Chondrocyte (in vitro differentiated cells): ENCODE measurements around the gene SERPINA4. TPM values are rescaled to one million over a fixed set of nuclear protein-coding genes. Genes with fewer than 3 reads are reported as not detected.
A peak's percentile ranks its signal among the peaks of the same experiment; 100 is the strongest.

Experiments used
- DNase-seq: peaks from one replicate; pipeline ENCODE4 v3.0.0; 2021; ENCODE audit warnings: mixed read lengths, low spot score
- H3K27ac Mint-ChIP-seq: one replicate; pipeline ENCODE4 v1.8.0; 2021; ENCODE audit warnings: mild to moderate bottlenecking, moderate library complexity, mixed read lengths; ENCODE audit not compliant: unreplicated experiment
- H3K27me3 Mint-ChIP-seq: 2 replicates; pipeline ENCODE4 v1.8.0; 2021; ENCODE audit warnings: low read depth, mixed read lengths
- H3K36me3 Mint-ChIP-seq: 2 replicates; pipeline ENCODE4 v1.8.0; 2021; ENCODE audit warnings: low read depth, mixed read lengths
- H3K4me1 Mint-ChIP-seq: 2 replicates; pipeline ENCODE4 v1.8.0; 2021; ENCODE audit warnings: low read depth, mild to moderate bottlenecking, mixed read lengths
- H3K4me3 Mint-ChIP-seq: one replicate; pipeline ENCODE4 v1.8.0; 2021; ENCODE audit warnings: mild to moderate bottlenecking, moderate library complexity, mixed read lengths; ENCODE audit not compliant: unreplicated experiment
- H3K9me3 Mint-ChIP-seq: 2 replicates; pipeline ENCODE4 v1.8.0; 2021; ENCODE audit warnings: low read depth, mixed read lengths
- total RNA-seq: library from RNA; stranded (reverse); gene quantifications from 3 replicates; pipeline ENCODE4 v1.2.1, GENCODE V29; 2021
- TF ChIP-seq, protein P1 (sequence below): fragments of 200-600 bp; sonication (generic); IDR thresholded peaks from 2 replicates; pipeline ENCODE4 v1.5.0; 2021; ENCODE audit warnings: antibody characterized with exemption, mild to moderate bottlenecking, moderate library complexity

The SERPINA4 gene
- total RNA-seq, 1 donor from 2014 or later, result not detected

DNA sequence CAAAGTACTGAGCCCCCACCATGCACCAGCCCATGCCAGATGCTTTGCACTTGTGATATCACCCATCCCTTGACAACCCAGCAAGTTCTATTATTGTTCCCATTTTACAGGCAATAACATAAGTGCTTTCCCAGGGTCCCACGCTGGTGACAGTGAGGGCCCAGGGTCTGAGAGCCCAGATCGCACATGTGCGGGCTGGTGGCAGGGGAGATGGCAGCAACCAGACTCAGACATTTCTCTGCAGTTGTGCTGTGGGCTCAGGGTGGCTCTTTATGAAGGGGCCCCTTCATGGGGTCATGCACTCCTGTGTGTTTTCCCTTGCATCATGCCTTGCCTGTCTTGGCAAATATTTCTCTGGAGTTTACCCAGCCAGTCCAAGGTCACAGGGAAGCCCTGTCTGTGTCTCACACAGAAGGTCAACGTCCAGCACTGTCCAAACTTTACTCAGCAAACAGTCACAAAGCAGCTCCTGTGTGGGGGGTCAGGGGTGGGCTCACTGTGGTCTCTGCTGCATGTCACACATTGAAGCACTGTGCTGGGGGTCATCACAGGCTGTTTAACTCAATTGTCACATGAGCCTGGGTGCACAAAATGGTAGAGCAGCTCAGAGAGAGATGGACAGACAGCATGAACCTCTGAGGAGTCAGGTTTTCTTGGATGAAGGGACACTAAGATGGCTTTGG is 32.6 kb downstream of the SERPINA4 start:
- peaks cover 6% of the 10 kb centered on the region for H3K4me1 Mint-ChIP-seq
- H3K4me3 Mint-ChIP-seq, result no peak overlapping the region
- no peak overlapping the region for H3K27ac Mint-ChIP-seq
- H3K27me3 Mint-ChIP-seq, result no peaks in the 10 kb centered on the region
- TF ChIP-seq, protein P1, sequence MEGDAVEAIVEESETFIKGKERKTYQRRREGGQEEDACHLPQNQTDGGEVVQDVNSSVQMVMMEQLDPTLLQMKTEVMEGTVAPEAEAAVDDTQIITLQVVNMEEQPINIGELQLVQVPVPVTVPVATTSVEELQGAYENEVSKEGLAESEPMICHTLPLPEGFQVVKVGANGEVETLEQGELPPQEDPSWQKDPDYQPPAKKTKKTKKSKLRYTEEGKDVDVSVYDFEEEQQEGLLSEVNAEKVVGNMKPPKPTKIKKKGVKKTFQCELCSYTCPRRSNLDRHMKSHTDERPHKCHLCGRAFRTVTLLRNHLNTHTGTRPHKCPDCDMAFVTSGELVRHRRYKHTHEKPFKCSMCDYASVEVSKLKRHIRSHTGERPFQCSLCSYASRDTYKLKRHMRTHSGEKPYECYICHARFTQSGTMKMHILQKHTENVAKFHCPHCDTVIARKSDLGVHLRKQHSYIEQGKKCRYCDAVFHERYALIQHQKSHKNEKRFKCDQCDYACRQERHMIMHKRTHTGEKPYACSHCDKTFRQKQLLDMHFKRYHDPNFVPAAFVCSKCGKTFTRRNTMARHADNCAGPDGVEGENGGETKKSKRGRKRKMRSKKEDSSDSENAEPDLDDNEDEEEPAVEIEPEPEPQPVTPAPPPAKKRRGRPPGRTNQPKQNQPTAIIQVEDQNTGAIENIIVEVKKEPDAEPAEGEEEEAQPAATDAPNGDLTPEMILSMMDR, result no peak
- peak; percentile 32 for DNase-seq
- H3K36me3 Mint-ChIP-seq, result no peaks in the 10 kb centered on the region
- peaks cover 3% of the 10 kb centered on the region for H3K9me3 Mint-ChIP-seq

DNA sequence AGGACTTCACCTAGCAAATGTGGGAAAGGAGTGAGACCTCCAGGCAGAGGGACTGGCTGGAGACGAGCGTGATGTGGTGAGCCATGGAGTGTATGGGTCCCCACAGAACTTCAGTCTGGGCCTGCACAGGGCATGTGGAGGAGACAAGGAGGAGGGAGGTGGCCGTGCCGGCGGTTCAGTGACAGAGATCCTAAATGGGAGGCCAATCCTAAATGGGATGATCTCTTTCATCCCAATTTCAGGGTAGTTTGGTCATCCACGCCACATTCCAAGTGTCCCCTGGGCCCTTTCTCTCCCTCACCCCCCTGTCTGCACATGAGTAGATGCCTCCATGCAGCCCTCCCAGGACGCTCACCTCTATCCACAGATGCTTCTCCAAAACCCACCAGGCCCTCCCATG is 33.2 kb downstream of the SERPINA4 start:
- Mint-ChIP-seq H3K27me3 (no peaks in the 10 kb centered on the region), H3K36me3 (no peaks in the 10 kb centered on the region), H3K27ac (no peak overlapping the region), H3K4me3 (no peak overlapping the region), H3K9me3 (peaks cover 3% of the 10 kb centered on the region), H3K4me1 (peaks cover 11% of the 10 kb centered on the region)
- TF ChIP-seq, protein P1, result no peak
- peak; percentile 39 for DNase-seq

DNA sequence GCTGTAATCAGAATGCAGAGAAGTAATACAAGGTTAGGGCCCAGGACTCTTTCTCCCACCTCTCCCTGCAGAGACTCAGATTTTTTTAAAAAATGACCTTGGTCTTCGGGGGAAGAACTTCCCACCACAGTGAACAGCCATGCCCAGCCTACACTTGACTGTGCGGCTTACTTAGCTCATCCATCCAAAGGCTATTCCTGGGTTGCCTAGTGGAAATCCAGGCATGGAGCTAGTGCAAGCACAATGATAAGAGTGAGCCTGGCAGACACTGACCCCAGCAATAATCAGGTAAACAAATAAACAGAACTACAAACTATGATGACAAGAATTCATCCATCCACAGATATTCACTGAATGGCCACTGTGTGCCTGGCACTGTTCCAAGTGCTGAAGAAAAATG is 34.7 kb downstream of the SERPINA4 start:
- no peak overlapping the region for H3K4me3 Mint-ChIP-seq
- DNase-seq, result no peak
- H3K9me3 Mint-ChIP-seq, result peaks cover 2% of the 10 kb centered on the region
- H3K27me3 Mint-ChIP-seq, result no peaks in the 10 kb centered on the region
- H3K36me3 Mint-ChIP-seq, result no peaks in the 10 kb centered on the region
- TF ChIP-seq, protein P1, result no peak
- peaks cover 26% of the 10 kb centered on the region for H3K4me1 Mint-ChIP-seq
- no peak overlapping the region for H3K27ac Mint-ChIP-seq

DNA sequence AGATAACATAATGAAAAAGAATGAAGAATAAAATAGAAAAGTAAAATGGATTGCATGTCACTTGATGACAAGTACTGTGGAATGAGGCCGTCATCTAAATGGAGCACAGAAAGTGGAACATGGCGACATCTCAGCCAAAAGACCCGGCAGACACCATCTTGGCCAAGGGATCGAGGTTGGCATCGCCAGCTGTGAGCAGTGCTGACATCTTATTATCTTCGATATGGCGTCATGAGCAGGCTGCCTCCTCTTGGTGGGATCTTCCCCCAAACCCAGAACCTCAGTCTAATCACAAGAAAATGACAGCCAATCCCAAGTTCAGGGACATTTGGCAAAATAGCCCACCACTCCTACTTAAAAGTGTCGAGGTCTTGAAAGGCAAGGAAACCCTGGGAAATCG is 35.1 kb downstream of the SERPINA4 start:
- Mint-ChIP-seq H3K27ac (no peak overlapping the region), H3K9me3 (peaks cover 3% of the 10 kb centered on the region), H3K27me3 (no peaks in the 10 kb centered on the region), H3K4me1 (peaks cover 30% of the 10 kb centered on the region), H3K36me3 (no peaks in the 10 kb centered on the region), H3K4me3 (no peak overlapping the region)
- DNase-seq, result peak; percentile 14
- TF ChIP-seq, protein P1, result no peak

DNA sequence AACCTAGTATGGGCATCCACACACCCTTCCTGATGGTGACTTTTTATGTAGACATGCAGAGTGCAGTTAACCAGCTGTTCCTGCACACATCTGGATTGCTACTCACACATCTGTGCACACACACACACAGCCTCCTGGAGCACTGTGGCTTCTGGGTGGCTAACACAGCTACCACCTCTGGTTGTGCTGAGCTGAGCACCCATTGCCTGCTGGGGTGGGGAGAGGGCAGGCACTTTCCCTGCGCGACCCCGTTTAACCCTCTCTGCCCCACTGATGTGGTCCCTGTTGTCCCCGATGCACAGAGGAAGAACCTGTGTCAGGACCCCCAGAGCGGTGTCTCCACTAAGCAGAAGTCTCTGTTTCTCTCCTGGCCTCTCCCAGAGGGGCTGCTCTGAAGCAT is 36.5 kb downstream of the SERPINA4 start:
- Mint-ChIP-seq H3K36me3 (no peaks in the 10 kb centered on the region), H3K4me1 (peaks cover 40% of the 10 kb centered on the region)

More for the DNA sequence above, 36.5 kb downstream of the SERPINA4 start:
- DNase-seq, result peak; percentile 59
- no peak overlapping the region for H3K4me3 Mint-ChIP-seq
- H3K27ac Mint-ChIP-seq, result no peak overlapping the region
- H3K9me3 Mint-ChIP-seq, result peaks cover 3% of the 10 kb centered on the region
- H3K27me3 Mint-ChIP-seq, result no peaks in the 10 kb centered on the region
- TF ChIP-seq, protein P1, result no peak
